ENCODE data around the gene ITGB2.

DNA sequence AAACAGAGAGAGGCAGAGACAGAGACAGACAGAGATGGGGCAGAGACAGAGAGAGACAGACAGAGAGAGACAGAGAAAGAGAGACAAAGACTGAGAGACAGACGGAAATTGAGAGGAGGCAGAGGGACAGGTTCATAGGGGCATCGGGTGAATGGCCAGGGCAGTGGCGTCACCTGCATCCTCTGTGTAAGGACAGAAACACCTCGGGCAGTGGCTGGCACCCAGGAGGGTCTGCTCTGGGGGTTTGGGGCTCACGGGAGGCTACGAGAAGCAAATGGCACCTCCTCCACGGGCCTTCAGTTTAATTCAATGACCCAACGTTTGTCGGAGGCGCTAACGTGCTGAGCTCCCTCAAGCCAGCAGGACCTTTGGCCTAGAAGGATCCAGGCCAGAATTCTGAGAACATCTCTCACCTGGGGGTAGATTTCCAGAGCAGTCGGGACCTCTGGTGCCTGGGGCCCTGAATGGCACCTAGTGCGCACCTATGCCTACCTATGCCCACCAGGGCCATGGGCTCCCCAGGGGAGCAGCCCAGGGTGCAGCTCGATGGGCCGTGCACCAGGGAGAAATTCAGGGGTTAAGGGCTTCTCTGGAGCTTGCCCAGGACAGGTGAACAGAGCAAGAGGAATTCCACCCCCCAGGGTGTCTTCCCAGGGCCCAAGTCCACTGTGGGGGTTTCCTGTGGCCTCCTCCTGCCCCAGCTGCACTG lies 26.6 kb downstream of the ITGB2 start:
- TF ChIP-seq, protein P1, sequence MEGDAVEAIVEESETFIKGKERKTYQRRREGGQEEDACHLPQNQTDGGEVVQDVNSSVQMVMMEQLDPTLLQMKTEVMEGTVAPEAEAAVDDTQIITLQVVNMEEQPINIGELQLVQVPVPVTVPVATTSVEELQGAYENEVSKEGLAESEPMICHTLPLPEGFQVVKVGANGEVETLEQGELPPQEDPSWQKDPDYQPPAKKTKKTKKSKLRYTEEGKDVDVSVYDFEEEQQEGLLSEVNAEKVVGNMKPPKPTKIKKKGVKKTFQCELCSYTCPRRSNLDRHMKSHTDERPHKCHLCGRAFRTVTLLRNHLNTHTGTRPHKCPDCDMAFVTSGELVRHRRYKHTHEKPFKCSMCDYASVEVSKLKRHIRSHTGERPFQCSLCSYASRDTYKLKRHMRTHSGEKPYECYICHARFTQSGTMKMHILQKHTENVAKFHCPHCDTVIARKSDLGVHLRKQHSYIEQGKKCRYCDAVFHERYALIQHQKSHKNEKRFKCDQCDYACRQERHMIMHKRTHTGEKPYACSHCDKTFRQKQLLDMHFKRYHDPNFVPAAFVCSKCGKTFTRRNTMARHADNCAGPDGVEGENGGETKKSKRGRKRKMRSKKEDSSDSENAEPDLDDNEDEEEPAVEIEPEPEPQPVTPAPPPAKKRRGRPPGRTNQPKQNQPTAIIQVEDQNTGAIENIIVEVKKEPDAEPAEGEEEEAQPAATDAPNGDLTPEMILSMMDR (IDR thresholded peaks at IDR 0.05) = no peak
- no peak for TF ChIP-seq POLR2A (IDR thresholded peaks at IDR 0.05)
- TF ChIP-seq POLR2AphosphoS5 (IDR thresholded peaks at IDR 0.05) = no peak
- TF ChIP-seq EP300 (IDR thresholded peaks at IDR 0.05) = no peak
